ENCODE measurements around the gene SLC4A2. TPM values are rescaled to one million over a fixed set of nuclear protein-coding genes. Genes with fewer than 3 reads are reported as not detected.

The SLC4A2 gene
- total and polyA plus RNA-seq, 2 of the 8 experiments (the other 6 are each of a cell fraction or from before 2014, with no cell fraction given): 72.6 to 147 TPM

DNA sequence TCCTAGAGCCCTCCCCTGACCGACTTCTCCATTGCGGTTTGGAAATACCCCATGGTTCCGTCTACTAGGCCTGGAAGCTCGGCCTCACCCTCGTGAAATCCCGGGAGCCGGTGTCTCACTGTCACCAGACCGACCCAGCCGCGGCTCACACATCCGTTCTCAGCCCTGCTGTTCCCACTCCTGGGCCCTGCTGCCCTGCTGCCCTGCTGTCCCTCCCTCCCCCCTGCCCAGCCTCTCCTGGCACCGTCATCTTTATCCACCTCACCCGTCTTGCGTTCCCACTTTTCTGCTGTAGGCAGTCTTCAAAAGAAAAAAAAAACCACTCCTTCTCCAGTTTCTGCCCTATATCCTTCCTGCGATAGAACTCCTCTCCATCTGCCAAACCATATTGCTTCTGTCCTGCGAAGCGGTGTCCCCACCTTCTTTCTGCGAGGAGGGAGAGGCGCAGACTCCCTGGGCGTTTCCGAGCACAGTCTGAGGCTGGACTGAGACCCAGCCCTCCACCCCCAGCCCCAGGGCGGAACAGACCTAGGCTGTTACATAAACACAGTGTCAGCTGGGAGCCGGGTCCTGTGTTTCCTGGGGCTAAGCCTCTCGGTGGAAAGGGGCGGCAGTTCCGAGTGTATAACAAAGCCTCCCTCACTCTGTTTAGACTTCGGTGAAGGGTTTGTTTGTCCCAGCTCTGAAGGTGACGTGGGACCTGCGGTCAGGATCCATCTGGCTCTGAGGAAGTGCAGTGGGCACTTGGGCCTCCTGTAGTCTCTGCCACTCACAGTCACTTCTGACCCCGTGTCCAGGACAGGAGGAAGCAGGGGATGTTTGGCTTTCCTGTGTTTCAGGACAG, 29.7 kb downstream of the SLC4A2 start (continued):
- no peak for TF ChIP-seq POU5F1 (IDR thresholded peaks at IDR 0.05; ENCODE audit: low read depth, low read length)

All from H1 (cell line).